ENCODE measurements around the gene LRRC57.

The LRRC57 gene

DNA sequence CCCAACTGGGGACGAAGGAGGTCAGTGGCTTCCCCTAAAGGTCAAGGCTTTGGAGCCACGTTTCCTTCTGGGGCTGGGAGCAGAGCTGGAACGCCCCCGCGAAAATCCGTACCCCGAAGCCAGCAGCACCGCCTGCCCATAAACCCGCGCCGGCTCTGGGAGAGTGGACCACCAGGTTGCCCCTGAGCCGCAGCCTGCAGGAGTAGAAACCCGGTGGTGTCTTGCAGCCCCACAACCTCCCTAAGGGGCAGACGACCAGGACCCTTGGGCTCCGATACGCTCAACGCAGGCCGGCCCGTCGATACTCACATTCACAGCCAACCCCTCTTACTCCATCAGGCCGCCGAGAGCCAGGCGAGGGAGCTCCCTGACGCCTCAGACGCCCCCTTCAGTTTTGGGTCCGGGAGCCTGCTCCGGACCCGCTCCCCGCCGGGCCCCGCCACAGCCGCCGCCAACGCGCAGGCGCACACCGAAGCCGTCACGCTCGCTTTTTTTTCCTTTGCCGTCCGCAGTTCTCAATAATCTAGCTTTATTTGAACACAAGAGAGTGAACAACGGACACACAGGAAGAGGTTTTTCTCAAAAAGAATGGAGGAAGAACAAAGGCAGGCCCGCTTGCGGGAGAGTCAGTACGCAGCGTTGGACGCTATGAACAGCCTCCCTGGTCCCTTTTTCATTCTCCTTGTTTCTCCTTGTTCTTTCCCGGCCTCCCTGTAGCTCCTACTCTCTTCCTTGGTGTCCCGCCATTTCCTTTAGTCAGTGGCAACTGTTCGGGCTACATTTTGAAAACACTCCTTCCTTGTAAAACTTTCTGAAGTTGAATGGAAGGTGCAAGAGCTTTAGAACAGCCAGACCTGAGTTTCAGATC lies 57.7 kb downstream of the LRRC57 start, which contains the start of gene ZNF106:
Gene ZNF106 (minus strand): TSS at position 471 of the 868 bp plus-strand sequence. CDS start 18,852 bp downstream, outside the sequence.
- peak; percentile 89 for DNase-seq

DNA sequence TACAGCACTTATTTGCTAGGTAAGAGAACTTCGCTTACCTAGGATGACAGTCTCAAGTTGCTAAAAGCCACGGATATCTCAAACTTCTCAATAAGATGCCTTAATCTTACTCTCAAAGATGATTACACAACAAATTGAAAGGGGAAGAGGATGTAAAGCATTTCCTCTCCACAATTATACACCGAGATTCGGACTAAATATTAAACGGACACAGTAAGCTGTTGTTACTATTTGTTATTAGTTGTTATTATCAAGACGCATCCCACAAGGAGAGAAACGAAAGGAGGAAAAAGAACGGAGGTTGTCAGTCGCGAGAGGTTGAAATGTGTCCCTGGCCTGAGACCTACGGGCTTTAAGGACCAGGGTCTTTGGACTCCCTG lies 58.3 kb downstream of the LRRC57 start:
- no peak for DNase-seq

Data from activated CD4-positive, alpha-beta T cell treated with anti-CD3 and anti-CD28 coated beads for 48 hours (primary cell).